Fibroblast of the aortic adventitia (primary cell): ENCODE results near the gene KAT6B. TPM values are rescaled to one million over a fixed set of nuclear protein-coding genes. Genes with fewer than 3 reads are reported as not detected.

ENCODE experiments used
- DNase-seq: peaks from one replicate; pipeline ENCODE4 v3.0.0-alpha.2; 2010; ENCODE audit warnings: low read depth
- H3K4me3 ChIP-seq: 2 replicates; pipeline ENCODE4 v1.5.1; 2011; ENCODE audit warnings: low read depth, mild to moderate bottlenecking, control low read depth, low read length, moderate library complexity
- CTCF ChIP-seq: IDR thresholded peaks from 2 replicates; pipeline ENCODE4 v1.5.1; 2011; ENCODE audit warnings: mild to moderate bottlenecking, low read length, control low read depth, inconsistent platforms; ENCODE audit not compliant: insufficient read depth
- total RNA-seq: library from RNA; depleted of rRNA; stranded (reverse); fragments of >200 nt; gene quantifications from 2 replicates; pipeline ENCODE4 v1.2.3, GENCODE V29; 2012; ENCODE audit warnings: low replicate concordance

Gene KAT6B
- total RNA-seq, 1 donor = 38.9 TPM

GRCh38 chr10:75014516-75015230 is 188.3 kb downstream of the KAT6B start:
- H3K4me3 ChIP-seq = no peak overlapping the region
- no peak for DNase-seq
- no peak for TF ChIP-seq CTCF

- no peak for TF ChIP-seq CTCF
- no peak overlapping the region for H3K4me3 ChIP-seq
- DNase-seq = no peak
Observed at GRCh38 chr10:75015442-75015841, 189.0 kb downstream of the KAT6B start.

GRCh38 chr10:75016325-75016724 is 189.9 kb downstream of the KAT6B start:
- no peak overlapping the region for H3K4me3 ChIP-seq
- no peak for TF ChIP-seq CTCF
- DNase-seq = no peak

GRCh38 chr10:75018251-75018650 is 191.9 kb downstream of the KAT6B start:
- H3K4me3 ChIP-seq = no peak overlapping the region
- TF ChIP-seq CTCF = no peak
- no peak for DNase-seq

- no peak for DNase-seq
- no peak overlapping the region for H3K4me3 ChIP-seq
- no peak for TF ChIP-seq CTCF
Observed at GRCh38 chr10:75018686-75019307, 192.4 kb downstream of the KAT6B start.

- H3K4me3 ChIP-seq = no peak overlapping the region
- peak; percentile 65 for DNase-seq
- peak; percentile 47 for TF ChIP-seq CTCF
Observed at GRCh38 chr10:75019370-75019769, 193.0 kb downstream of the KAT6B start.
